NCI-H748 treated with DMSO at 0.1 percent for 48 hours (cell line): ENCODE measurements around the gene ZNF576.
"Not testable (repeated sequence)": the region's sequence is repeated elsewhere in the genome, so short reads cannot be mapped to it uniquely, and the experiment has no call there.

Source experiments
- DNase-seq: peaks from one replicate; lab custom pipeline; 2025; lab: John Stamatoyannopoulos, UW

Gene ZNF576

GRCh38 chr19:43599635-43600295, 3.4 kb downstream of the ZNF576 start:
- no peak for DNase-seq

DNA sequence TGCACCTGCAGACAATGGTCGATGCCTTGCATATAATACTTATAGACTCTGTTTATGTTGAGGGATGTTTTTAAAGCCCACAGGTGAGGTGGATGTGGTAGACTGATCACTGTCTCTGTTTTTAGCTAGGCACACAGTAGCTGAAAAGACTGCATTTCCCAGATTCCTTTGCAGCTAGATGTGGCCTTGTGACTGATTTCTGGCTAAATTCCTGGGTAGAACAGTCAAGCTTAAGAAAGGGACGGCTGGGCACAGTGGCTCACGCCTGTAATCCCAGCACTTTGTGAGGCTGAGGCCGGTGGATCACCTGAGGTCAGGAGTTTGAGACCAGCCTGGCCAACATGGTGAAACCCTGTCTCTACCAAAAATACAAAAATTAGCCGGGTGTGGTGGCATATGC, 3.9 kb downstream of the ZNF576 start:
- DNase-seq: not testable (repeated sequence)

DNA sequence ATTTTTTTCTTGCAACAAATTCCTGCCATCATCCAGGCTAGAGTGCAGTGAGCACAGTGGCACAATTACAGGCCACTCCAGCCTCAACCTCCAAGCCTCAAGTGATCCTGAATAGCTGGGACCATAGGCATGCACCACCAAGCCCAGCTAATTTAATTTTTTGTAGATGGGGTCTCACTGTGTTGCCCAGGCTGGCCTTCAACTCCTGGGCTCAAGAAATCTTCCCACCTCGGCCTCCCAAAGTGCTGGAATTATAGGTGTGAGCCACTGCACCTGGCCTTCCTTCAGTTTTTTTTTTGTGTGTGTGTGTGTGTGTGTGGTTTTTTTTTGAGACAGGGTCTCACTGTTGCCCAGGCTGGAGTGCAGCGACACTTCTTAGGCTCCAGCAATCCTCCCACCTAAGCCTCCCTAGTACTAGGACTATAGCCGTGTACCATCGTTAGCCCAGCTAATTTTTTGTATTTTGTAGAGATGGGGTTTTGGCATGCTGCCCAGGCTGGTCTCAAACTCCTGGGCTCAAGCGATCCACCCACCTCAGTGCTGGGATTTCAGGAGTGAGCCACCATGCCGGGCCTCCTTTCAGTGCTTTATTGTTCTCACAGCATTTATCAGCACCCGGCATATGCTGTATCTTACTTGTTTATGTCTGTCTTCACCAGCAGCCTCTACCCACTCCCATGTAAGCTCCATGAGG, 9.6 kb downstream of the ZNF576 start:
- no peak for DNase-seq

GRCh38 chr19:43606569-43607229, 10.3 kb downstream of the ZNF576 start:
- DNase-seq: no peak

DNA sequence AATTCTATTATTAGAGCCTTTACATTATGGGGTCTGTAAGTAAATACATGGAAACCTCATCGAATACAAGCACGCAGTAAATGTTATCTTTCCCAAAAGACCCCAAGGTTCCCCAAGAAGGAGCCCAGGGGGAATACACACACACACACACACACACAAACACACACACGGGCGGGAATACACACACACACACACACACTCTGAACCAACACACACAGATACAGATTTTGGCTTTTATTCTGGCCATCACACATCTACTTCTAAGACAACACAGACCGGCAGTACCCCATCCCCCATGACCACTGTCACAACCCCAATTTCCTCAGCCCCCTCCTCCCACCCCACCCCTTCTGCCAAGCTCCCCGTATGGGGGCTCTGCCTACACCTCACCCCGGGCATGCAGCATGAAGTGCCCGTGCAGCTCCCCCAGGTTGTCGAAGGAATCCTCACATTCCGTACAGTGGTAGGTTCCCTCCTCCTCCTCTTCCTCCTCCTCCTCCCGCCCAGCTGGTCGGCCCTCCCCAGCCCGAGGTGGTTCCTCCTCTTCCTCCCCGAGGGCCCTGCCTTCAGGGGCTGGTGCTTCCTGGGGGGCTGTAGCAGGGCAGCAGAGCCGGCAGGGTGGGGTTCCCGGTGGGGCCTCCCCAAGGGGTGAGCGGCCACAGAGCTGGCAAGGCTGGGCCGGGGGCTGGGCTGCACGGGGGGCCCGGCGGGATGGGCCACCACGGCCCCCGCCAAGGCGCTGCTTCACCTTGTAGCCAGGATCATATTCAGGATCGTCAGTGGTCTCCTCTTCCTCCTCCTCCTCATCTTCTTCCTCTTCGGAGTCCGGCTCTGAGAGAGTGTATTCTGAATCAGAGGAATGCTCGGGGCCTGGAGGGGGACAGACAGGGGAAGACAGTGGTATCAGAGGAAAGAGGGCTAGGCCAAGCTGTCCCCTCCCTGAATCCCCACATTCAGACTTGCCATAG, 11.1 kb downstream of the ZNF576 start:
- no peak for DNase-seq

DNA sequence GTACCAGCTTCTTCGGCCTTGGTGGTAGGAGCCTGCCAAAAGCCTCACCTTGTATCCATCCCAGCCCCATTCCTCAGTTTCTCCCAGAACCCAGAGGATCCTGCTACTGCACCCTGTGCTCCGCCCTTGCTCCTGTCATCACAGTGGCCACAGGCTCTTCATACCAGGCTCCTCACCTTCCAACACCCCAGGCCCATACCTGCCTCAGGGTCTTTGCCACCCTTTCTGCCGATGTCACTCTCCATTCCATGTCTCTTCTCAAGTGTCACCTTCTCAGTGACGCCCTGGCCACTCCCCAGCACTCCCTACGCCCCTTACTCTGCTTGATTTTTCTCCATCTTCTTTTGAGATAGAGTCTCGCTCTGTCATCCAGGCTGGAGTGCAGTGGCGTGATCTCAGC, 13.5 kb downstream of the ZNF576 start:
- no peak for DNase-seq

- no peak for DNase-seq
These were observed 14.1 kb downstream of the ZNF576 start for GRCh38 chr19:43610493-43610892.

- DNase-seq: no peak
These were observed 15.4 kb downstream of the ZNF576 start, which contains the start of gene SRRM5 for GRCh38 chr19:43611788-43612187. Gene SRRM5 (plus strand): TSS chr19:43612088. CDS start chr19:43612122, 34 bp downstream.

DNA sequence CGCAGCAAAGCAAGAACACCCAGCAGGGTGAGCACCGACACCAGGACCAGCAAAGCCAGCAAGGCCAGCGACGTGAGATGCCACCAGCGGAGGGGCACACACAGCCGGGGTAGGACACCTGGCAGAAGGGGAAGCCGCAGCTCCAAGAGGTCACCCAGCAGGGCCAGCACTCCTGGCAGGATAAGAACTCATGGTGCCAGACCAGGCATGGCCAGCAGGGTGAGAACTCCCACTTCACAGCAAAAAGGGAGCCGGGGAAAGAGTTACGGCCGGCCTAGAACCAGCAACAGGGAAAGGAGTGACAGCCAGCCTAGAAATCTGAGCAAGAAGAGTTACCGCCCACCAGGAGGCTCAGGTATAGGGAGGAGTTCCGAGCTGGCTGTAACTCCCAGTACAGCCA, 16.0 kb downstream of the ZNF576 start:
- no peak for DNase-seq

DNA sequence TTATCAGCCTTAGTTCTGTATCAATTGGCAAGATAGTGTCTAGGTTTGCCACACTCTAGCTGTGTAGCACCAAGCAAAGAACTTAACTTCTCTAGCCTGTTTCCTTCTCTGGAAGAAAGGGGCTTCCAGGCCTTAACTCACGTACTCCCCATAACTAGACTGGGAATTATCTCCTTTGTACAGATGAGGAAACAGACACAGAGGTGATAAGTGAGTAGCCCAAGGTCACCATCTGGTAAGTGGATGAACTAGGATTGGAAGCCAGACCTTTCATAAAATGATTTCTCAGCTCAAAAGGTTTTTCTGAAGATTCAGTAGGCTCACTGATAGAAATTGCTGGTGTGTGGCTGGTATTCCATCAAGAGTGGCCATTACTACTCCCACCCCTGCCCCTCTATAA, 19.9 kb downstream of the ZNF576 start:
- DNase-seq: no peak

- DNase-seq: no peak
These were observed 20.6 kb downstream of the ZNF576 start for GRCh38 chr19:43616954-43617353.

DNA sequence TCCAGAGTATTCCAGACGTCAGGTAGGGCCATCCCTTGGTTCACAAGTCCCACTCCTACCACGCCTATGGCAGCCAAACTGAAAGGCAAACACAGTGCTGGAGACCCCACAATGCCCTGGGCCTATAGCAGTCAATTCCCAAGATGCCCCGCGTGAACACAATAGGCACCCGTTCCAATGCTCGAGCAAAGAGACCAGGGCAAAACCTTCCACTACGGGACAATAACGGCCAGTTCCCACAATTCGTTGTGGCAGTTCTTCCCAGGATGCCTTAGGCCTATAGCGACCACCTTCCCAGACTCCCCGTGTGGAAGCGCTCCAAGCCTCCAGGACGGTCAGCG, 22.5 kb downstream of the ZNF576 start:
- peak; percentile 82 for DNase-seq

GRCh38 chr19:43619262-43620060, 23.1 kb downstream of the ZNF576 start, which contains the start of gene ZNF428:
Gene ZNF428 (minus strand): TSS chr19:43619629. CDS start chr19:43614304, 5,325 bp downstream.
- DNase-seq: peak; percentile 90

- DNase-seq: no peak
These were observed 23.9 kb downstream of the ZNF576 start for GRCh38 chr19:43620061-43621001.

DNA sequence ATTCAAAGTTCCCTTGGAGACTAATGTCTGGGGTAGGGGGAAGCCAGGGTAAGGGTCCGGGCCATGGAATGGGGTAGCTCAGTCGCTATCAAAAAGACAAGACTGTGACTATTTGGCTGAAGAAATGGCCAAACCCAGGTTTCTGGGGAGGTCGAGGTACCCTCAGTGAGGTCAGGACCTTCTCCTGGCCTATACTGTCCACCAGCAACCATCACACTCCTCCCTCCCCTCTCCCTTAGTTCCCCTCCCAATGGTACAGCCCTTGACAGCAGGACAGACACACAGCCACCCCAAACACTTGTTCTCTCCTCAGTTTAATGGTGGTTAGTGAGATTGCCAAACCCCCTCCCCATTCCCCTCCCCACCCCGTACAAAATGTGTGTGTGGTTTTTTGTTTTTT, 25.7 kb downstream of the ZNF576 start:
- no peak for DNase-seq

- DNase-seq: no peak
These were observed 26.6 kb downstream of the ZNF576 start for GRCh38 chr19:43622956-43623355.

GRCh38 chr19:43623889-43624670, 27.7 kb downstream of the ZNF576 start:
- no peak for DNase-seq

DNA sequence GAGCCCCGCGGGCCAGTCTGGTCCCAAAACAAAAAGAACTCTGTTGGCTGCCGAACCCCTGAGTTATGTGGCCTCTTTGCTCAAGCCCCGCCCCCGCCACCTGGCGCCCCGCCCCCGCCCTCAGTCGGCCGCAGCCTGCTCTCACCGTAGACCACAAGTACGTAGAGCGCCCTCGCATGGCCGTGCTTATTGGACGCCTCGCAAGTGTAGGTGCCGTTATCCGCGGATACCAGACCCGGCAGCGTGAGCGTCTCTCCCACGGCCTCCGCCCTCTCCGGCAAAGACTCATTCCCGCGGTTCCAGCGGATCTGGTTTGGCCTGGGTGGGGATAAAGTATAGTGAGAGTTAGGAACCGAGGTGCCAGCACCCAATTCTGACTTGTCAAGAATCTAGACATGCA, 28.5 kb downstream of the ZNF576 start:
- DNase-seq: no peak

- DNase-seq: no peak
These were observed 29.7 kb downstream of the ZNF576 start for GRCh38 chr19:43625918-43626579.
